HG03439 (cell line): ENCODE results near the gene AP2A1.
"Not testable (repeated sequence)": the region's sequence is repeated elsewhere in the genome, so short reads cannot be mapped to it uniquely, and the experiment has no call there.

Source experiments
- ATAC-seq: cut with Tn5 transposase; IDR thresholded peaks from one replicate; pipeline ENCODE4 v1.9.1; 2021; ENCODE audit warnings: mild to moderate bottlenecking, moderate library complexity; ENCODE audit not compliant: unreplicated experiment

The AP2A1 gene

GRCh38 chr19:49766930-49767299, at the start of gene AP2A1:
Gene AP2A1, plus strand, starts transcription at chr19:49767001. Its CDS starts 133 bp downstream, at chr19:49767134.
- no peak for ATAC-seq

- no peak for ATAC-seq
Measured at GRCh38 chr19:49718511-49718910, 48.3 kb upstream of the AP2A1 start.

GRCh38 chr19:49718991-49719390, 47.8 kb upstream of the AP2A1 start:
- ATAC-seq = no peak

GRCh38 chr19:49719420-49719819, 47.4 kb upstream of the AP2A1 start:
- ATAC-seq = not testable (repeated sequence)

DNA sequence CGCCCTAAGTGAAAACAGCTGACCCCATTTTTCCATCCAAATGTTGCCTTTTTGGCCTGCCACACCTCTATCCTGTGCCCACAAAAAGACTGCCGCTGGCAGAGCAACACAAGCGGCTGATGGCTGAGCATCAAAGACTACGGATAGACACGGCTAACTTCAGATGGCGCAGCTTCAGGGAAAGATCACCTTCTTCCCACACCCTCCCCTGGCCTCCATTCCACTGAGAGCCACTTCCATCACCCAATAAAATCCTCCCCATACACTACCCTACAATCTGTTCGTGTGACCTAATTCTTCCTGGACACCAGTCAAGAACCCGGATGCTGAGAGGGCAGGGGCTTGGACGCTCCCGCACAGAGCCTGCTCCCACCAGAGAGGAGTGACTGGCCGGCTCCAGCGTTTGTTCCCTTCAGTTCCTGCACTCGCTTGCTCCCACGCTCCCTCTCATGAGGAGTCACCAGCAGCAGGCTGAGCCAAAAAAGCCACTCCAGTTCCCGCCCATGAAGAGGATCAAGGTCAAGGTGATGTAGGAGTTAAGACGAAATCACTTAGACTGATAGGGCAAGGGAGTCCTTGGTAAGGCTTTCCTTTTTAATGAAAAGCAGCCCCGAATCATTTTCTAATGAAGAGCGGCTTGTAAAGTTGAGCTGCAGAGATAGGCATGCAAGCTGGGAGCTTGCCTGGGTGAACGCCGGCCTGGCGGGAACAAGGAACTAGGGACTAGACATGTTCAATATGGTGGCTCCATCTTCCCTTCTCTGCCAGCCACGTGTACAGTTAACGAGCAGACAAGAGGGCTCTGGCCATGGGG, 39.4 kb upstream of the AP2A1 start:
- ATAC-seq = no peak

DNA sequence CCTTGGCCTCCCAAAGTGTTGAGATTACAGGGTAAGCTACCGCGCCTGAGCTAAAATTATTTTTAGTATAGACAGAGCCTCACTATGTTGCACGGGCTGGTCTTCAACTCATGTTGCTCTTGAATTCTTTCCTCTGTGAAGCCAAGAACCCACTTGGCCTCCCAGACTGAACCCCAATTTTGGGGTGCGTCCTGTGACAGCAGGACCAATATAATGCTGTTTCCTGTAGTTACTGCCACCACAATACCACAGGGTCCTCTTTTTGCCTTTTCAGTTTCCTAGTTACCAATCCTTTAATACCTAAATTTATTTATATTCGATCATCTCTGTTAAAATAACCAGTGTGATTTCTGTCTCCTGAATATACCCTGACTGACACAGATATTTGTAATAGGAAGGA, 36.6 kb upstream of the AP2A1 start:
- no peak for ATAC-seq

DNA sequence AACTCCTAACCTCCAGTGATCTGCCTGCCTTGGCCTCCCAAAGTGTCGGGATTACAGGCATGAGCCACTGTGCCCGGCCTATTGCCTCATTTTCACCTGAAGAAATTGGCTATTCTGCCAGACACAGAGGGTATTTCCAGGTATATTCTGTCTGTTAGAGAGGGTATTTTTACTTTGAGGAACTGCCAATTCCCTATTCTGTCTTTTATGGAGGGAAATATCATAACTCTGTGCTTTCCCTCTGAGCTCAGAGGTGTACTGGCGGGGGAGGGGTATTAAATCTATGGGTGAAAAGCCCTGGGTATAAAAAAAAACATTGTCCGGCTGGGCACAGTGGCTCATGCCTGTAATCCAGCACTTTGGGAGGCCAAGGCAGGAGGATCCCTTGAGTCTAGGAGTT, 28.5 kb upstream of the AP2A1 start:
- ATAC-seq = no peak

DNA sequence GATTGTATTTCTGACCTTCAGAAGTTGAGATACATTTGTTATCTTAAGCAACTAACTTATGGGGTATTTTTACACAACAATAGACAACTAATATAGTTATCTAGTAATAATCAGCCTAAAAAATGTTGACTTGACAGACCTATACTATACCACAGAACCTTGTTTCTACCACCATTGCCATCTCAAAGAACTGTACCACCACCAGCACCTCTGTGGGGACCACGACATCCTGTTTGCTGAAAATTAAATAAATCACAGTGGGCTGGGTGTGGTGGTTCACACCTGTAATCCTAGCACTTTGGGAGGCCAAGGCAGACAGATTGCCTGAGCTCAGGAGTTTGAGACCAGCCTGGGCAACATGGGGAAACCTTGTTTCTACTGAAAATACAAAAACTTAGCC, 27.7 kb upstream of the AP2A1 start:
- ATAC-seq = no peak

- ATAC-seq = no peak
Measured at GRCh38 chr19:49739933-49740332, 26.9 kb upstream of the AP2A1 start.

- ATAC-seq = no peak
Measured at GRCh38 chr19:49741210-49741844, 25.5 kb upstream of the AP2A1 start.

- no peak for ATAC-seq
Measured at GRCh38 chr19:49744946-49745381, 21.8 kb upstream of the AP2A1 start.

DNA sequence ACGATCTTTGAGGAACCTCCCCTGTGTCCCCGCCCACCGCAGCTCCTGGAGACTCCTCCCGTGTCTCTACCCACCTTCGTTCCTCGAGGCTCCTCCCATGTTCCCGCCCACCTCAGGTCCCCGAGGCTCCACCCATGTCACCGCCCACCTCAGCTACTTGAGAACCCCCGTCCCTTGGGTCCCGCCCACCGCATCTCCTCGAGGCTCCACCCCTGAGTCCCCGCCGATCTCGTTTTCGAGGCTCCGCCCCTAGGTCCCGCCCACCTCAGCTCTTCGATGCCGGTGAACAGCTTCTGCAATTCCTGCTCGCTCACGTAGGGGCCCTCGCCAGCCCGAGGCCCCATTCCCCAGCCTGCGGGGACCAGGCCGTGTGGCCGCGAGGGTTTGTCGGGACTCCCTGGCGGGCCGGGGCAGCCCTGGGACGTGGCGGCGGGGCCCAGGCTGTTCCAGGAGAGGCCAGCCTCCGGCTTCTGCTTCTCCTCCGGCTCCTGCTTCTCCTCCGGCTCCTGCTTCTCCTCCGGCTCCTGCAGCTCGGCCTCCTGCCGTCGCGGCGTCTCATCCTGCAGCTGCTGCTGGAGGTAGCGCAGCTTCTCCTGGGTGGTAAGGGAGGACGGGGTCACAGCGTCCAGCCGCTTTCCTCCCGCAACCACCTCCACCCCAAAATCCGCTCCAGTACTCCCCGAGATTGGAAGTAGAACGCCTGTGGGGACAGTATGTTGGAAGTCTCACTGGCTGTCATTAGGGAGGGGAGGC, 20.4 kb upstream of the AP2A1 start:
- no peak for ATAC-seq

- no peak for ATAC-seq
Measured at GRCh38 chr19:49749055-49749716, 17.6 kb upstream of the AP2A1 start.

DNA sequence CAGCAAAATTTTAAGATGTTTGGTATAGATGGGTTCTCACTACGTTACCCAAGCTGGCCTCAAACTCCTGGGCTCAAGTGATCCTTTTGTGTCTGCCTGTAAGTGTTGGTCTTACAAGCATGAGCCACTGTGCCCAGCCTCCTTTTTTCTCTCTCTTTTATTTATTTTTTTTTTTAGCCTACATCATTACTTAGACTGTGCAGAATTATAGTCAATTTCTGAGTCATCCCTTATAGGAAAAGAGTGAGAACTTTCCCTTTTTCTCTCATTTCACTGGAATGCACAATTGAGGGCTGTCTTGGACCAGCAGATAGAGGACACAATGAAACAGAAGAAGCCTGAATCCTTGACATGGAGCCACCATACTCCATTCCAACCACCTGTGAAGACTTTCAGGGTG, 17.0 kb upstream of the AP2A1 start:
- ATAC-seq = no peak

- no peak for ATAC-seq
Measured at GRCh38 chr19:49752701-49753100, 14.1 kb upstream of the AP2A1 start.

GRCh38 chr19:49755956-49756355, 10.8 kb upstream of the AP2A1 start:
- no peak for ATAC-seq

GRCh38 chr19:49758292-49758691, 8.5 kb upstream of the AP2A1 start:
- ATAC-seq = no peak

GRCh38 chr19:49761249-49761624, 5.6 kb upstream of the AP2A1 start:
- no peak for ATAC-seq

GRCh38 chr19:49761625-49762311, 5.0 kb upstream of the AP2A1 start:
- ATAC-seq = no peak

DNA sequence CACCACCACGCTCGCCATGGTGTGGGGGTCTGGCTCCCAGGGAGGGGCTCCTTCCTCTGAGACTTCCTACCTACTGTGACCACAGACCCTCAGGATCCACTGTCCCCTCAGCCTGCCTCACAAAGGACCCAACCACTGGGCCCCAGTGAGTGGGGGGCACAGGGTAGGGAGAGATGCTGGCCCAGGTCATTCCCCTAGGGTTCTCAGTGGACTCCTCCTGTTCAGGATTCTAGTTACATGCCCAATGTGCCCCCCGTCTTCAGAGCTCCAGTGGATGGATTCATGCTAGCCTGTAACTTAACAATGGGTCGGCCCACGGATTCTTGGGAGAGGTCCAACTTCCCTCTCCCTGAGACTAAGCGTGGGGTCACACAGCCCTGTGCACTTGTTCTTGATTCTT, 3.6 kb upstream of the AP2A1 start, which contains the start of gene TSKS:
Gene TSKS, minus strand, starts transcription at position 77 of the 400 bp plus-strand sequence. Its CDS starts 59 bp downstream, at position 18.
- ATAC-seq = no peak

GRCh38 chr19:49764341-49764740, 2.5 kb upstream of the AP2A1 start:
- no peak for ATAC-seq
